Endodermal cell (in vitro differentiated cells): ENCODE data around the gene TRIM60. TPM values are rescaled to one million over a fixed set of nuclear protein-coding genes. Genes with fewer than 3 reads are reported as not detected.
"Not testable (repeated sequence)": the region's sequence is repeated elsewhere in the genome, so short reads cannot be mapped to it uniquely, and the experiment has no call there.

Source experiments
- DNase-seq: peaks from one replicate; pipeline ENCODE4 v3.0.0-alpha.2; 2017
- H3K27ac ChIP-seq: 2 replicates; pipeline ENCODE4 v1.5.1; 2013; ENCODE audit warnings: mild to moderate bottlenecking, low read depth, low read length, moderate library complexity
- H3K27me3 ChIP-seq: 2 replicates; pipeline ENCODE4 v1.6.1; 2013; ENCODE audit warnings: mild to moderate bottlenecking, low read length, moderate library complexity; ENCODE audit not compliant: insufficient read depth, control insufficient read depth, poor library complexity, severe bottlenecking
- H3K36me3 ChIP-seq: 2 replicates; pipeline ENCODE4 v1.7.0; 2013; ENCODE audit warnings: mild to moderate bottlenecking, low read length, moderate library complexity; ENCODE audit not compliant: control insufficient read depth, insufficient read depth
- H3K4me1 ChIP-seq: one replicate; pipeline ENCODE4 v1.7.0; 2013; ENCODE audit warnings: low read length; ENCODE audit not compliant: control insufficient read depth, insufficient read depth
- H3K4me3 ChIP-seq: 2 replicates; pipeline ENCODE4 v1.5.1; 2013; ENCODE audit warnings: mild to moderate bottlenecking, low read length, moderate library complexity
- H3K9ac ChIP-seq: 2 replicates; pipeline ENCODE4 v1.6.1; 2013; ENCODE audit warnings: mild to moderate bottlenecking, low read length, moderate library complexity; ENCODE audit not compliant: poor library complexity, severe bottlenecking; ENCODE audit errors: extremely low read depth
- H3K9me3 ChIP-seq: 2 replicates; pipeline ENCODE4 v1.6.1; 2013; ENCODE audit warnings: mild to moderate bottlenecking, low read length, moderate library complexity; ENCODE audit not compliant: control insufficient read depth
- H3K27ac Mint-ChIP-seq: 2 replicates; pipeline ENCODE4 v1.8.0; 2020; ENCODE audit warnings: mixed read lengths
- H3K27me3 Mint-ChIP-seq: 2 replicates; pipeline ENCODE4 v1.8.0; 2021; ENCODE audit warnings: mild to moderate bottlenecking, mixed read lengths; ENCODE audit not compliant: insufficient read depth
- H3K36me3 Mint-ChIP-seq: 2 replicates; pipeline ENCODE4 v1.8.0; 2020; ENCODE audit warnings: low read depth, mixed read lengths
- H3K4me1 Mint-ChIP-seq: 2 replicates; pipeline ENCODE4 v1.8.0; 2020; ENCODE audit warnings: mixed read lengths
- H3K4me3 Mint-ChIP-seq: 2 replicates; pipeline ENCODE4 v1.8.0; 2020; ENCODE audit warnings: mild to moderate bottlenecking, moderate library complexity, mixed read lengths
- H3K9me3 Mint-ChIP-seq: 2 replicates; pipeline ENCODE4 v1.8.0; 2020; ENCODE audit warnings: mild to moderate bottlenecking, mixed read lengths
- WGBS, 2 experiments: methylation state at CpG; one replicate each; pipeline versions ENCODE4 v1.1.5 to v1.1.7; 2013; ENCODE audit warnings: missing lambda C conversion rate in 2 of 2, mixed read lengths in 1 of 2; ENCODE audit not compliant: insufficient coverage in 1 of 2, insufficient read length in 1 of 2; 5-methylcytosine and 5-hydroxymethylcytosine counted together
- total RNA-seq, 2 donors: library from RNA; stranded (reverse); fragmentation: NEBNext Ultra II Directional in 1 of 2; extraction: Animal tissue kit (Norgen Biotek cat#: 25700) in 1 of 2; gene quantifications; 2 replicates in 1 of 2; 3 replicates in 1 of 2; pipeline ENCODE4 v1.2.1, GENCODE V29; 2021
- TF ChIP-seq, protein P1 (sequence below): fragments of 200-600 bp; sonication (generic); conservative IDR thresholded peaks from 2 replicates; pipeline ENCODE4 v1.5.0; 2021; ENCODE audit warnings: antibody characterized with exemption, mild to moderate bottlenecking

Gene TRIM60
- total RNA-seq, 2 donors from 2014 or later: not detected

DNA sequence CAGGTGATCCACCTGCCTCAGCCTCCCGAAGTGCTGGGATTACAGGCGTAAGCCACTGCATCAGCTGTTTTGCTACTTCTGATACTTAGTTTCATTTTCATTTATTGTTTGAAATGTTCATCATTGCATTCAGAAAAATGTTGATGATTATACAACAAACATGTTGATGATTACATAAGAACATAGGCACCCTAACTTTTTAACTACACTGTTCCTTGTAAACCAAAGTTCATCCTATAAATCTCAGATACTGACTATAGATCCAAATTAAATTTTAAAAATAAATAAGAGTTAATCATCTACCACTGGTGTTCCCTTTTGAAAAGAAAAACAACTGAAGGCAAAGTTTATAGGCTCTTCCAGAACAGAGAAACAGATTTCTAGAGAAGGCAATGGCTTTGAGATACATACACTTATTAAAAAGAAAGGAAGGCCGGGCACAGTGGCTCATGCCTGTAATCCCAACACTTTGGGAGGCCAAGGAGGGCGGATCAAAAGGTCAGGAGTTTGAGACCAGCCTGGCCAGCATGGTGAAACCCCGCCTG is 45.3 kb downstream of the TRIM60 start:
- H3K36me3 Mint-ChIP-seq: peaks cover 14% of the 10 kb centered on the region
- no peak overlapping the region for H3K27ac Mint-ChIP-seq
- peaks cover 23% of the 10 kb centered on the region for H3K4me1 Mint-ChIP-seq
- TF ChIP-seq, protein P1, sequence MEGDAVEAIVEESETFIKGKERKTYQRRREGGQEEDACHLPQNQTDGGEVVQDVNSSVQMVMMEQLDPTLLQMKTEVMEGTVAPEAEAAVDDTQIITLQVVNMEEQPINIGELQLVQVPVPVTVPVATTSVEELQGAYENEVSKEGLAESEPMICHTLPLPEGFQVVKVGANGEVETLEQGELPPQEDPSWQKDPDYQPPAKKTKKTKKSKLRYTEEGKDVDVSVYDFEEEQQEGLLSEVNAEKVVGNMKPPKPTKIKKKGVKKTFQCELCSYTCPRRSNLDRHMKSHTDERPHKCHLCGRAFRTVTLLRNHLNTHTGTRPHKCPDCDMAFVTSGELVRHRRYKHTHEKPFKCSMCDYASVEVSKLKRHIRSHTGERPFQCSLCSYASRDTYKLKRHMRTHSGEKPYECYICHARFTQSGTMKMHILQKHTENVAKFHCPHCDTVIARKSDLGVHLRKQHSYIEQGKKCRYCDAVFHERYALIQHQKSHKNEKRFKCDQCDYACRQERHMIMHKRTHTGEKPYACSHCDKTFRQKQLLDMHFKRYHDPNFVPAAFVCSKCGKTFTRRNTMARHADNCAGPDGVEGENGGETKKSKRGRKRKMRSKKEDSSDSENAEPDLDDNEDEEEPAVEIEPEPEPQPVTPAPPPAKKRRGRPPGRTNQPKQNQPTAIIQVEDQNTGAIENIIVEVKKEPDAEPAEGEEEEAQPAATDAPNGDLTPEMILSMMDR: no peak
- H3K9me3 Mint-ChIP-seq: no peaks in the 10 kb centered on the region
- 89 to 94% methylated on average over 3 to 5 of the region's 5 CpGs for WGBS, 2 experiments
- peaks cover 21% of the 10 kb centered on the region for H3K36me3 ChIP-seq
- H3K27ac ChIP-seq: no peak overlapping the region
- no peak overlapping the region for H3K4me3 Mint-ChIP-seq
- no peak overlapping the region for H3K4me3 ChIP-seq
- H3K27me3 ChIP-seq: no peaks in the 10 kb centered on the region
- no peak overlapping the region for H3K9ac ChIP-seq
- H3K9me3 ChIP-seq: no peaks in the 10 kb centered on the region
- DNase-seq: no peak
- H3K27me3 Mint-ChIP-seq: no peaks in the 10 kb centered on the region
- H3K4me1 ChIP-seq: peaks cover 6% of the 10 kb centered on the region

- TF ChIP-seq, protein P1: no peak
- Mint-ChIP-seq H3K9me3 (no peaks in the 10 kb centered on the region), H3K4me3 (no peak overlapping the region), H3K36me3 (peaks cover 18% of the 10 kb centered on the region), H3K27me3 (no peaks in the 10 kb centered on the region), H3K27ac (no peak overlapping the region), H3K4me1 (peaks cover 5% of the 10 kb centered on the region)
- Histone ChIP-seq H3K4me3 (no peak overlapping the region), H3K27ac (no peak overlapping the region), H3K36me3 (peaks cover 21% of the 10 kb centered on the region), H3K27me3 (no peaks in the 10 kb centered on the region), H3K9ac (no peak overlapping the region), H3K4me1 (no peaks in the 10 kb centered on the region), H3K9me3 (no peaks in the 10 kb centered on the region)
- 96 to 98% methylated on average over 6 of the region's 6 CpGs for WGBS, 2 experiments
- DNase-seq: peak; percentile 26
These were observed 47.7 kb downstream of the TRIM60 start for GRCh38 chr4:165079476-165079875.

- peaks cover 28% of the 10 kb centered on the region for H3K36me3 ChIP-seq
- H3K27me3 Mint-ChIP-seq, H3K27me3 ChIP-seq, H3K9me3 ChIP-seq, H3K9me3 Mint-ChIP-seq, H3K4me1 Mint-ChIP-seq, DNase-seq, H3K9ac ChIP-seq, H3K4me3 ChIP-seq, H3K4me3 Mint-ChIP-seq, H3K27ac Mint-ChIP-seq, H3K27ac ChIP-seq, H3K4me1 ChIP-seq: not testable (repeated sequence)
- 98 to 100% methylated on average over 2 to 4 of the region's 7 CpGs for WGBS, 2 experiments
- H3K36me3 Mint-ChIP-seq: peaks cover 37% of the 10 kb centered on the region
These were observed 53.0 kb downstream of the TRIM60 start for GRCh38 chr4:165084787-165085186.

DNA sequence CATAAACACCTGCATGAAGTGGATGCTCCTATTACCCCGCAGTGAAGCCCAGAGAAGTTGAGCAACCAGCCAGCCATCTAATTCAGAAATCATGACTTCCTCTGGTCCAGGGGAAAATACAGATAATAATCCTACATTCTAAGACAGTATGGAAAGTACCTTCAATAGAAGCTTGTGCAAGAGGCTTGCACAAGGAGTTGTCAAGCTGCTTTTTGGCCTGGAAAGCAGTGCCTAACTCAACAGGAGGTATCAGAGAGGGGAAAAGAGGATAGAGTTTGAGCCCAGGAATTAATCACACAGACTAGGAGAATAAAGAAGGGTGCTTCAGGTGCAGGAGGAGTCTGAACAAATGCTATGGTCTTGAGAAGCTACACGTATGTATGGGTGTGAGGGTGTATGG is 54.1 kb downstream of the TRIM60 start:
- TF ChIP-seq, protein P1: no peak
- Histone ChIP-seq H3K9ac (no peak overlapping the region), H3K4me3 (no peak overlapping the region), H3K36me3 (peaks cover 27% of the 10 kb centered on the region), H3K27ac (no peak overlapping the region), H3K9me3 (no peaks in the 10 kb centered on the region), H3K4me1 (no peaks in the 10 kb centered on the region), H3K27me3 (no peaks in the 10 kb centered on the region)
- Mint-ChIP-seq H3K27me3 (no peaks in the 10 kb centered on the region), H3K4me1 (no peaks in the 10 kb centered on the region), H3K4me3 (no peak overlapping the region), H3K36me3 (peaks cover 39% of the 10 kb centered on the region), H3K27ac (no peak overlapping the region), H3K9me3 (no peaks in the 10 kb centered on the region)
- no peak for DNase-seq
- WGBS, 2 experiments: 97% methylated on average over 2 of the region's 2 CpGs; no CpG with 5 or more reads in 1 of the 2 experiments
